ENCODE results near the gene EGFR. TPM values are rescaled to one million over a fixed set of nuclear protein-coding genes. Genes with fewer than 3 reads are reported as not detected.

The EGFR gene
- total and polyA plus RNA-seq, 7 donors, result 3.6 to 39.7 (median 14.1) TPM

GRCh38 chr7:55179931-55180682 is 161.3 kb downstream of the EGFR start:
- no peak for ATAC-seq
- H3K4me1 ChIP-seq, result peaks cover 22% of the 10 kb centered on the region
- no peaks in the 10 kb centered on the region for H3K27me3 ChIP-seq (ENCODE audit: insufficient read depth in 3 of 3, low read length in 2 of 3)
- no peak overlapping the region for H3K4me3 ChIP-seq
- WGBS, 3 donors, result 80 to 90% (median 82%) methylated on average over 5 of the region's 5 CpGs
- no peaks in the 10 kb centered on the region for H3K9me3 ChIP-seq
- peaks cover 0 to 59% of the 10 kb centered on the region in 2 donors for H3K36me3 ChIP-seq (ENCODE audit: insufficient read depth in 1 of 2, low read depth in 1 of 2)
- TF ChIP-seq CTCF (IDR thresholded peaks at IDR 0.05), result no peak
- intact Hi-C loops (cut with DNase I), result no loop called here
- no peak for DNase-seq
- no peak overlapping the region for H3K27ac ChIP-seq

- H3K4me1 ChIP-seq, result peaks cover 26% of the 10 kb centered on the region
- H3K27ac ChIP-seq, result no peak overlapping the region
- H3K27me3 ChIP-seq (ENCODE audit: insufficient read depth in 3 of 3, low read length in 2 of 3), result no peaks in the 10 kb centered on the region
- DNase-seq (no peak), ATAC-seq (no peak)
- no peak overlapping the region for H3K4me3 ChIP-seq
- H3K9me3 ChIP-seq, result no peaks in the 10 kb centered on the region
- H3K36me3 ChIP-seq (ENCODE audit: insufficient read depth in 1 of 2, low read depth in 1 of 2), result peaks cover 0 to 50% of the 10 kb centered on the region in 2 donors
- no peak for TF ChIP-seq CTCF (IDR thresholded peaks at IDR 0.05)
- intact Hi-C loops (cut with DNase I), result no loop called here
- 87 to 93% (median 91%) methylated on average over 19 of the region's 19 CpGs for WGBS, 3 donors
Observed at GRCh38 chr7:55180963-55181542, 162.2 kb downstream of the EGFR start.

GRCh38 chr7:55181762-55182161 is 162.9 kb downstream of the EGFR start:
- no peak for TF ChIP-seq CTCF (IDR thresholded peaks at IDR 0.05)
- Histone ChIP-seq H3K36me3 (ENCODE audit: insufficient read depth in 1 of 2, low read depth in 1 of 2) (peaks cover 0 to 47% of the 10 kb centered on the region in 2 donors), H3K27ac (no peak overlapping the region), H3K4me3 (no peak overlapping the region), H3K9me3 (no peaks in the 10 kb centered on the region), H3K4me1 (peaks cover 31% of the 10 kb centered on the region), H3K27me3 (ENCODE audit: insufficient read depth in 3 of 3, low read length in 2 of 3) (no peaks in the 10 kb centered on the region)
- no peak for ATAC-seq
- intact Hi-C loops (cut with DNase I), result no loop called here
- 94 to 100% (median 99%) methylated on average over 4 of the region's 4 CpGs for WGBS, 3 donors
- DNase-seq, result no peak

GRCh38 chr7:55183897-55184296 is 165.1 kb downstream of the EGFR start:
- 80 to 98% (median 83%) methylated on average over 14 to 15 of the region's 15 CpGs for WGBS, 3 donors
- peaks cover 0 to 42% of the 10 kb centered on the region in 2 donors for H3K36me3 ChIP-seq (ENCODE audit: insufficient read depth in 1 of 2, low read depth in 1 of 2)
- peaks cover 24% of the 10 kb centered on the region for H3K4me1 ChIP-seq
- no peak for ATAC-seq
- intact Hi-C loops (cut with DNase I), result no loop called here
- DNase-seq, result no peak
- no peak overlapping the region for H3K4me3 ChIP-seq
- peak overlapping the region; percentile 87 for H3K27ac ChIP-seq
- H3K9me3 ChIP-seq, result no peaks in the 10 kb centered on the region
- no peaks in the 10 kb centered on the region for H3K27me3 ChIP-seq (ENCODE audit: insufficient read depth in 3 of 3, low read length in 2 of 3)
- no peak for TF ChIP-seq CTCF (IDR thresholded peaks at IDR 0.05)
